Ishikawa (cell line): Measurements from ENCODE around the gene UPF3B.

Experiments
- CEBPB ChIP-seq: IDR thresholded peaks from 2 replicates; pipeline ENCODE4 v1.6.1; 2012
- CREB1 ChIP-seq: IDR thresholded peaks from 2 replicates; pipeline ENCODE4 v1.6.1; 2012; ENCODE audit warnings: low read depth
- EGR1 ChIP-seq: IDR thresholded peaks from 2 replicates; pipeline ENCODE4 v1.6.1; 2012
- EP300 ChIP-seq: IDR thresholded peaks from 2 replicates; pipeline ENCODE4 v1.6.1; 2012; ENCODE audit warnings: borderline replicate concordance
- FOXM1 ChIP-seq: IDR thresholded peaks from 2 replicates; pipeline ENCODE4 v1.6.1; 2012; ENCODE audit warnings: low read depth, borderline replicate concordance
- NFIC ChIP-seq: IDR thresholded peaks from 2 replicates; pipeline ENCODE4 v1.6.1; 2012
- RAD21 ChIP-seq: IDR thresholded peaks from 2 replicates; pipeline ENCODE4 v1.6.1; 2012; ENCODE audit warnings: low read depth
- TAF1 ChIP-seq: IDR thresholded peaks from 2 replicates; pipeline ENCODE4 v1.6.1; 2012; ENCODE audit warnings: low read depth, mild to moderate bottlenecking
- TCF12 ChIP-seq: IDR thresholded peaks from 2 replicates; pipeline ENCODE4 v1.6.1; 2012; ENCODE audit warnings: low read depth
- TEAD4 ChIP-seq: IDR thresholded peaks from 2 replicates; pipeline ENCODE4 v1.6.1; 2012
- YY1 ChIP-seq: IDR thresholded peaks from 2 replicates; pipeline ENCODE4 v1.6.1; 2012; ENCODE audit warnings: low read depth
- ZBTB7A ChIP-seq: IDR thresholded peaks from 2 replicates; pipeline ENCODE4 v1.6.1; 2012; ENCODE audit warnings: low read depth
- TF ChIP-seq, protein P1 (sequence below): IDR thresholded peaks from 2 replicates; pipeline ENCODE4 v1.6.1; 2012
- TF ChIP-seq, protein P2 (sequence below): IDR thresholded peaks from 2 replicates; pipeline ENCODE4 v1.6.1; 2012; ENCODE audit warnings: low read depth, mild to moderate bottlenecking
- TF ChIP-seq, protein P3 (sequence below): IDR thresholded peaks from 2 replicates; pipeline ENCODE4 v1.6.1; 2012

UPF3B gene

DNA sequence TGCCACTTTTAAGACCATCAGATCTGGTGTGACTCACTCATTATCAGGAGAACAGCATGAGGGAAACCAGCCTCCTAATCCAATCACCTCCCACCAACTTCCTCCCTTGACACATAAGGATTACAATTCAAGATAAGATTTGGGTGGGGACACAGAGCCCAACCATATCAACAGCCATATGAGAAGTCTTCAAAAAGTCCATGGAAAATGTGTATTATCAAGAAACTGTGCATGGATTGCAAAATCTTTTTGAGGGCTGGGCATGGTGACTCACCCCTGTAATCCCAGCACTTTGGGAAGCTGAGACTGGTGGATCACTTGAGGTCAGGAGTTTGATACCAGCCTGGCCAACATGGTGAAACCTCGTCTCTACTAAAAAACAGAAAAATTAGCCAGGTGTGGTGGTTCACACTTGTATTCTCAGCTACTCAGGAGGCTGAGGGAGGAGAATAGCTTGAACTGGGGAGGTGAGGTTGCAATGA lies 43.5 kb downstream of the UPF3B start:
- TF ChIP-seq, protein P1, sequence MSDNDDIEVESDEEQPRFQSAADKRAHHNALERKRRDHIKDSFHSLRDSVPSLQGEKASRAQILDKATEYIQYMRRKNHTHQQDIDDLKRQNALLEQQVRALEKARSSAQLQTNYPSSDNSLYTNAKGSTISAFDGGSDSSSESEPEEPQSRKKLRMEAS = no peak
- TF ChIP-seq TAF1 (no peak), CREB1 (no peak), TEAD4 (no peak), NFIC (no peak), CEBPB (no peak), FOXM1 (no peak), YY1 (no peak), TCF12 (no peak), EP300 (no peak)
- TF ChIP-seq, protein P2, sequence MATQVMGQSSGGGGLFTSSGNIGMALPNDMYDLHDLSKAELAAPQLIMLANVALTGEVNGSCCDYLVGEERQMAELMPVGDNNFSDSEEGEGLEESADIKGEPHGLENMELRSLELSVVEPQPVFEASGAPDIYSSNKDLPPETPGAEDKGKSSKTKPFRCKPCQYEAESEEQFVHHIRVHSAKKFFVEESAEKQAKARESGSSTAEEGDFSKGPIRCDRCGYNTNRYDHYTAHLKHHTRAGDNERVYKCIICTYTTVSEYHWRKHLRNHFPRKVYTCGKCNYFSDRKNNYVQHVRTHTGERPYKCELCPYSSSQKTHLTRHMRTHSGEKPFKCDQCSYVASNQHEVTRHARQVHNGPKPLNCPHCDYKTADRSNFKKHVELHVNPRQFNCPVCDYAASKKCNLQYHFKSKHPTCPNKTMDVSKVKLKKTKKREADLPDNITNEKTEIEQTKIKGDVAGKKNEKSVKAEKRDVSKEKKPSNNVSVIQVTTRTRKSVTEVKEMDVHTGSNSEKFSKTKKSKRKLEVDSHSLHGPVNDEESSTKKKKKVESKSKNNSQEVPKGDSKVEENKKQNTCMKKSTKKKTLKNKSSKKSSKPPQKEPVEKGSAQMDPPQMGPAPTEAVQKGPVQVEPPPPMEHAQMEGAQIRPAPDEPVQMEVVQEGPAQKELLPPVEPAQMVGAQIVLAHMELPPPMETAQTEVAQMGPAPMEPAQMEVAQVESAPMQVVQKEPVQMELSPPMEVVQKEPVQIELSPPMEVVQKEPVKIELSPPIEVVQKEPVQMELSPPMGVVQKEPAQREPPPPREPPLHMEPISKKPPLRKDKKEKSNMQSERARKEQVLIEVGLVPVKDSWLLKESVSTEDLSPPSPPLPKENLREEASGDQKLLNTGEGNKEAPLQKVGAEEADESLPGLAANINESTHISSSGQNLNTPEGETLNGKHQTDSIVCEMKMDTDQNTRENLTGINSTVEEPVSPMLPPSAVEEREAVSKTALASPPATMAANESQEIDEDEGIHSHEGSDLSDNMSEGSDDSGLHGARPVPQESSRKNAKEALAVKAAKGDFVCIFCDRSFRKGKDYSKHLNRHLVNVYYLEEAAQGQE = no peak

DNA sequence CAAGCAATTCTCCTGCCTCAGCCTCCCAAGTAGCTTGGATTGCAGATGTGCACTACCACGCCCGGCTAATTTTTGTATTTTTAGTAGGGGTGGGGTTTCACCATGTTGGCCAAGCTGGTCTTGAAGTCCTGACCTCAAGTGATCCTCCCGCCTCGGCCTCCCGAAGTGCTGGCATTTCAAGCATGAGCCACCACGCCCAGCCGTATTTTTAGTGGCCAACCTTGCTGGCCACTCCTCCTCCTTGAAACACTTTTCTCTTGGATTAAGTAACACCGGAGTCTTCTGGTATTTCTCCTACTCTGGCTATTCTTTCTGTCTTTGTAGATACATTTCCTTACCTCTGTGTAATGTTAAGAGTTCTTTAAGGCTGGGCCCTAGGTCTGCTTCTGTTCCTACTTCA lies 50.2 kb downstream of the UPF3B start:
- TF ChIP-seq FOXM1 (no peak), EP300 (no peak), NFIC (no peak), YY1 (no peak), RAD21 (no peak), CREB1 (no peak), TAF1 (no peak), TEAD4 (no peak), EGR1 (no peak), TCF12 (no peak)
- TF ChIP-seq, protein P2 = no peak
- TF ChIP-seq, protein P3, sequence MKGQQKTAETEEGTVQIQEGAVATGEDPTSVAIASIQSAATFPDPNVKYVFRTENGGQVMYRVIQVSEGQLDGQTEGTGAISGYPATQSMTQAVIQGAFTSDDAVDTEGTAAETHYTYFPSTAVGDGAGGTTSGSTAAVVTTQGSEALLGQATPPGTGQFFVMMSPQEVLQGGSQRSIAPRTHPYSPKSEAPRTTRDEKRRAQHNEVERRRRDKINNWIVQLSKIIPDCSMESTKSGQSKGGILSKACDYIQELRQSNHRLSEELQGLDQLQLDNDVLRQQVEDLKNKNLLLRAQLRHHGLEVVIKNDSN = no peak
- TF ChIP-seq, protein P1 = no peak

DNA sequence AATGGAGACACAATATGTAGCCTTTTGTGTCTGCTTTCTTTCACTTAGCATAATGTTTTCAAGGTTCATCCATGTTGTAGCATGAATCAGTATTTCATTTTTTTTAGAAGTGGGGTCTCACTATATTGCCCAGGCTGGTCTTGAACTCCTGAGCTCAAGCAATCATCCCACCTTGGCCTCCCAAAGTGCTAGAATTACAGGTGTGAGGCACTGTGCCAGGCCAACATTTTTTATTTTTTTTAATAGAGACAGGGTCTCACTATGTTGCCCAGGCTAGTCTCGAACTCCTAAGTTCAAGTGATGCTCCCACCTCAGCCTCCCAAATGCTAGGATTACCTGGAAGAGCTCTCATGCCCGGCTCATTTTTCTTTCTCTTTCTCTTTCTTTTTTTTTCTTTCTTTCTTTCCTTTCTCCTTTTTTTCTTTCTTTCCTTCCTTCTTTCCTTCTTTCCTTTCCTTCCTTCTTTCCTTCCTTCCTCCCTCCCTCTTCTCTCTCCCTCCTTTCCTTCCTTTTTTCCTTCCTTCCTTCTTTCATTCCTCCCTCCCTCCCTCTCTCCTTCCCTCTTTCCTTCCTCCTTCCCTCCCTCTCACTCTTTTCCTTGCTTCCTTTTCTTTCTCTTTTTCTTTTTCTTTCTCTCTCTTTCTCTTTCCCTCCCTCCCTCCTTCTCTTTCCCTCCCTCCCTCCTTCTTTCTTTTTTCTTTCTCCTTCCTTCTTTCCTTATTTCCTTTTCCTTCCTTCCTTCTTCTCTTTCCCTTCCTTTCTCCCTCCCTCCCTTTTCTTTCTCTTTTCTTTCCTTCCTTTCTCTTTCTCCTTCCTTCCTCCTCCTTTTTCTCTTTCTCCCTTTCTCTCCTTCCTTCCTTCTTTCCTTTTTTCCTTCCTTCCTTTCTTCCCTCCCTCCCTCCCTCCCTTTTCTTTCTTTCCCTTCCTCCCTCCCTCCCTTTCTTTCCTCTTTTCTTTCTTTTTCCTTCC lies 51.2 kb downstream of the UPF3B start:
- no peak for TF ChIP-seq FOXM1
- no peak for TF ChIP-seq EGR1
- no peak for TF ChIP-seq CREB1
- TF ChIP-seq EP300 = no peak
- TF ChIP-seq TAF1 = no peak
- TF ChIP-seq ZBTB7A = no peak
- TF ChIP-seq, protein P2 = no peak
- no peak for TF ChIP-seq CEBPB
- no peak for TF ChIP-seq YY1
- TF ChIP-seq, protein P1 = no peak
- no peak for TF ChIP-seq NFIC
- TF ChIP-seq RAD21 = no peak
- TF ChIP-seq, protein P3 = no peak
- no peak for TF ChIP-seq TEAD4
